ENCODE results near the gene MUC13.

The MUC13 gene

GRCh38 chr3:124877674-124878073, 56.9 kb downstream of the MUC13 start:
- no peak overlapping the region for H3K4me3 ChIP-seq (ENCODE audit: low read depth, low read length)
- no peak for TF ChIP-seq CTCF (conservative IDR thresholded peaks at IDR 0.05; ENCODE audit: low read depth, low read length)
- DNase-seq (ENCODE audit: low read depth): no peak

GRCh38 chr3:124876401-124876878, 58.1 kb downstream of the MUC13 start:
- H3K4me3 ChIP-seq (ENCODE audit: low read depth, low read length): no peak overlapping the region
- no peak for DNase-seq (ENCODE audit: low read depth)
- TF ChIP-seq CTCF (conservative IDR thresholded peaks at IDR 0.05; ENCODE audit: low read depth, low read length): no peak

- DNase-seq (ENCODE audit: low read depth): no peak
- TF ChIP-seq CTCF (conservative IDR thresholded peaks at IDR 0.05; ENCODE audit: low read depth, low read length): no peak
- no peak overlapping the region for H3K4me3 ChIP-seq (ENCODE audit: low read depth, low read length)
Observed at GRCh38 chr3:124873226-124873625, 61.3 kb downstream of the MUC13 start.

GRCh38 chr3:124867511-124867910, 67.0 kb downstream of the MUC13 start:
- H3K4me3 ChIP-seq (ENCODE audit: low read depth, low read length): no peak overlapping the region
- DNase-seq (ENCODE audit: low read depth): no peak
- no peak for TF ChIP-seq CTCF (conservative IDR thresholded peaks at IDR 0.05; ENCODE audit: low read depth, low read length)

- no peak for TF ChIP-seq CTCF (conservative IDR thresholded peaks at IDR 0.05; ENCODE audit: low read depth, low read length)
- H3K4me3 ChIP-seq (ENCODE audit: low read depth, low read length): no peak overlapping the region
- DNase-seq (ENCODE audit: low read depth): no peak
Observed at GRCh38 chr3:124862006-124862405, 72.5 kb downstream of the MUC13 start.

- no peak for DNase-seq (ENCODE audit: low read depth)
- TF ChIP-seq CTCF (conservative IDR thresholded peaks at IDR 0.05; ENCODE audit: low read depth, low read length): no peak
- H3K4me3 ChIP-seq (ENCODE audit: low read depth, low read length): no peak overlapping the region
Observed at GRCh38 chr3:124861041-124861440, 73.5 kb downstream of the MUC13 start.

- DNase-seq (ENCODE audit: low read depth): peak; percentile 96
- H3K4me3 ChIP-seq (ENCODE audit: low read depth, low read length): no peak overlapping the region
- TF ChIP-seq CTCF (conservative IDR thresholded peaks at IDR 0.05; ENCODE audit: low read depth, low read length): no peak
Observed at GRCh38 chr3:124860599-124860998, 74.0 kb downstream of the MUC13 start.

Measured in choroid plexus epithelial cell (primary cell).